ENCODE measurements around the gene SOX1. TPM values are rescaled to one million over a fixed set of nuclear protein-coding genes. Genes with fewer than 3 reads are reported as not detected.

Gene SOX1
- total RNA-seq, 4 donors from 2014 or later: 0.23 to 0.93 TPM; not detected in 2

GRCh38 chr13:112069845-112070251, 2.9 kb downstream of the SOX1 start:
- H3K4me1 ChIP-seq: peaks cover 0 to 58% (median 26%) of the 10 kb centered on the region in 3 donors
- WGBS, 2 donors (ENCODE audit: low coverage in 1 of 2): 11 to 14% methylated on average over 6 to 17 of the region's 17 CpGs

GRCh38 chr13:112071102-112071722, 4.3 kb downstream of the SOX1 start:
- no peak overlapping the region for H3K27ac ChIP-seq
- peaks cover 100% of the 10 kb centered on the region for H3K27me3 ChIP-seq
- no peaks in the 10 kb centered on the region for H3K9me3 ChIP-seq
- ATAC-seq: no peak
- 15 to 20% methylated on average over 4 to 13 of the region's 13 CpGs for WGBS, 2 donors (ENCODE audit: low coverage in 1 of 2)
- no peak for TF ChIP-seq EP300 (IDR thresholded peaks at IDR 0.05)
- H3K36me3 ChIP-seq: no peaks in the 10 kb centered on the region
- H3K4me3 ChIP-seq: no peak overlapping the region
- H3K4me1 ChIP-seq: peaks cover 0 to 50% (median 25%) of the 10 kb centered on the region in 3 donors

More at GRCh38 chr13:112069845-112070251, 2.9 kb downstream of the SOX1 start:
- Histone ChIP-seq H3K4me3 (no peak overlapping the region), H3K9me3 (no peaks in the 10 kb centered on the region), H3K27ac (no peak overlapping the region), H3K27me3 (peaks cover 100% of the 10 kb centered on the region), H3K36me3 (no peaks in the 10 kb centered on the region)
- TF ChIP-seq EP300 (IDR thresholded peaks at IDR 0.05) (no peak), POLR2AphosphoS5 (IDR thresholded peaks at IDR 0.05) (no peak), POLR2A (IDR thresholded peaks at IDR 0.05) (no peak)
- ATAC-seq: no peak

DNA sequence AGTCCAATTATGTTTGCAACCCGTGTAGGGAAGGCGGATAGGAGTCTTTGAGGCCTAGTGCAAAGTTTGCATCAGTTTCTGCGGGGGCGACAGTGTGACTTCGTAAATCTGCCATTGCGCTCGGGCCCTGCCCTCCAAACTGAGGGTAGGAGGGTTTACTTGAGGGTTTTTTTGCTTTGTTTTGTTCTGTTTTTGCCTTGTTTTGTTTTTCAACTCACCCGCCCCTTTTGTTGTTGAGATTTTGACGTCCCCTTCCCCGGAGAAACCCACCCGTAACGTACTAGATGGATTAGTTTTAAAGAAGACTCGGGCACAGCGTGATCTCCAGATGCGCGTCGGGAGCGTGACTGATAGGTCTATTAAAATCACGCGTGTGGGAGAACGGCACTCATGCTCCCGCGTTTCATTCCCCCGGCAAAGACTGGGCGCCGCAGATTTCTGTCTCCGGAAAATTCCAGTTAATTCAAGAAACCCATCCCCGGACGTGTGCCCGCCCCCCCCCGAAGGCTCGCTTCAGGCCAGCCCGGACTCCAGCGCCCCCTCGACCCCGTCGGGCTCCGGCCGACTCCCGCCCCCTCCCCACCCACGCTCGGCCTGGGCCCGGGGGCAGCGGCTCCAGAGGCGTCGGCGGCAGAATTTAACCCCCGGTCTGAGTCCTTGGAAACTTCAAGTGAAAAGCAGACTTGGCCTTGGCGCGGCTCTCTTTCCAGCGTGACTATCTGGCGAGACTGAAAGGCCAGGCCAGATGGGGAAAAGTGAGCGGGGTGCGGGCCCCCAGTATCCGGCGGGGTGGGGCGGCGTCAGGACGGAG, 5.0 kb downstream of the SOX1 start:
- Histone ChIP-seq H3K27ac (no peak overlapping the region), H3K9me3 (no peaks in the 10 kb centered on the region), H3K36me3 (no peaks in the 10 kb centered on the region), H3K4me3 (peak overlapping the region in 1 of 2 donors; percentile 42), H3K4me1 (peaks cover 0 to 43% (median 22%) of the 10 kb centered on the region in 3 donors), H3K27me3 (peaks cover 100% of the 10 kb centered on the region)
- 20 to 29% methylated on average over 11 to 20 of the region's 59 CpGs for WGBS, 2 donors (ENCODE audit: low coverage in 1 of 2)
- TF ChIP-seq POLR2AphosphoS5 (IDR thresholded peaks at IDR 0.05) (no peak), POLR2A (IDR thresholded peaks at IDR 0.05) (no peak), EP300 (IDR thresholded peaks at IDR 0.05) (no peak)
- TF ChIP-seq, protein P1, sequence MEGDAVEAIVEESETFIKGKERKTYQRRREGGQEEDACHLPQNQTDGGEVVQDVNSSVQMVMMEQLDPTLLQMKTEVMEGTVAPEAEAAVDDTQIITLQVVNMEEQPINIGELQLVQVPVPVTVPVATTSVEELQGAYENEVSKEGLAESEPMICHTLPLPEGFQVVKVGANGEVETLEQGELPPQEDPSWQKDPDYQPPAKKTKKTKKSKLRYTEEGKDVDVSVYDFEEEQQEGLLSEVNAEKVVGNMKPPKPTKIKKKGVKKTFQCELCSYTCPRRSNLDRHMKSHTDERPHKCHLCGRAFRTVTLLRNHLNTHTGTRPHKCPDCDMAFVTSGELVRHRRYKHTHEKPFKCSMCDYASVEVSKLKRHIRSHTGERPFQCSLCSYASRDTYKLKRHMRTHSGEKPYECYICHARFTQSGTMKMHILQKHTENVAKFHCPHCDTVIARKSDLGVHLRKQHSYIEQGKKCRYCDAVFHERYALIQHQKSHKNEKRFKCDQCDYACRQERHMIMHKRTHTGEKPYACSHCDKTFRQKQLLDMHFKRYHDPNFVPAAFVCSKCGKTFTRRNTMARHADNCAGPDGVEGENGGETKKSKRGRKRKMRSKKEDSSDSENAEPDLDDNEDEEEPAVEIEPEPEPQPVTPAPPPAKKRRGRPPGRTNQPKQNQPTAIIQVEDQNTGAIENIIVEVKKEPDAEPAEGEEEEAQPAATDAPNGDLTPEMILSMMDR (IDR thresholded peaks at IDR 0.05): no peak
- ATAC-seq: no peak

- H3K4me3 ChIP-seq: peak overlapping the region in 1 of 2 donors; percentile 42
- TF ChIP-seq, protein P1 (IDR thresholded peaks at IDR 0.05): no peak
- no peak for TF ChIP-seq POLR2AphosphoS5 (IDR thresholded peaks at IDR 0.05)
- no peak for TF ChIP-seq EP300 (IDR thresholded peaks at IDR 0.05)
- no peak for TF ChIP-seq POLR2A (IDR thresholded peaks at IDR 0.05)
- no peaks in the 10 kb centered on the region for H3K9me3 ChIP-seq
- H3K36me3 ChIP-seq: no peaks in the 10 kb centered on the region
- ATAC-seq: peak; percentile 25
- no peak overlapping the region for H3K27ac ChIP-seq
- peaks cover 0 to 36% (median 19%) of the 10 kb centered on the region in 3 donors for H3K4me1 ChIP-seq
- WGBS, 2 donors (ENCODE audit: low coverage in 1 of 2): 3% methylated on average over 7 of the region's 77 CpGs; no CpG with 5 or more reads in 1 of the 2 donors
- H3K27me3 ChIP-seq: peaks cover 98% of the 10 kb centered on the region
These were observed 5.7 kb downstream of the SOX1 start for GRCh38 chr13:112072534-112073244.

- H3K27ac ChIP-seq: no peak overlapping the region
- no peaks in the 10 kb centered on the region for H3K9me3 ChIP-seq
- TF ChIP-seq POLR2AphosphoS5 (IDR thresholded peaks at IDR 0.05) (no peak), POLR2A (IDR thresholded peaks at IDR 0.05) (no peak), EP300 (IDR thresholded peaks at IDR 0.05) (no peak)
- TF ChIP-seq, protein P1 (IDR thresholded peaks at IDR 0.05): no peak
- peaks cover 98% of the 10 kb centered on the region for H3K27me3 ChIP-seq
- no peak for ATAC-seq
- H3K4me1 ChIP-seq: peaks cover 0 to 30% (median 19%) of the 10 kb centered on the region in 3 donors
- H3K36me3 ChIP-seq: no peaks in the 10 kb centered on the region
- 3% methylated on average over 31 of the region's 77 CpGs; no CpG with 5 or more reads in 1 of the 2 donors for WGBS, 2 donors (ENCODE audit: low coverage in 1 of 2)
- peak overlapping the region in 1 of 2 donors; percentile 42 for H3K4me3 ChIP-seq
These were observed 6.5 kb downstream of the SOX1 start for GRCh38 chr13:112073245-112074138.

Data from gastroesophageal sphincter (tissue), 4 donors.